Endothelial cell of umbilical vein (primary cell): ENCODE data around the gene NUAK1. TPM values are rescaled to one million over a fixed set of nuclear protein-coding genes. Genes with fewer than 3 reads are reported as not detected.

Experiments used
- BruUV-seq: library from RNA; stranded (reverse); fragments of 400-500 nt; replicated peaks from 2 replicates; lab custom pipeline; 2021; lab: Mats Ljungman, UMichigan
- CTCF ChIA-PET: fragments of 300-600, 350-600 bp; sonication (Branson Sonifier 250); formaldehyde crosslinking; loops from one replicate; lab custom pipeline; 2021; ENCODE audit warnings: antibody characterized with exemption, inconsistent platforms; lab: Charles Lee
- POLR2A ChIA-PET: fragments of 300-600, 350-600 bp; sonication (Branson Sonifier 250); formaldehyde crosslinking; loops from one replicate; lab custom pipeline; 2021; ENCODE audit warnings: antibody characterized with exemption, inconsistent platforms; lab: Charles Lee
- DNase-seq: peaks from one replicate; pipeline ENCODE4 v3.0.0-alpha.2; 2011; ENCODE audit warnings: low read depth, low spot score
- FAIRE-seq: peaks from 2 replicates; lab custom pipeline; 2011; peaks lifted over from hg19 to GRCh38; lab: Jason Lieb, UNC
- H2AFZ ChIP-seq: 2 replicates; pipeline ENCODE4 v1.6.0; 2012; ENCODE audit warnings: low read depth, low read length, control low read depth, inconsistent platforms
- H3K27ac ChIP-seq: 2 replicates; pipeline ENCODE4 v1.5.1; 2011; ENCODE audit warnings: low read depth, mild to moderate bottlenecking, control low read depth, low read length, moderate library complexity; ENCODE audit not compliant: insufficient read depth
- H3K27me3 ChIP-seq, 2 experiments: 2 replicates each; pipeline versions ENCODE4 v1.6.0 to v1.6.1; 2011; ENCODE audit warnings: low read length in 2 of 2, mixed read lengths in 1 of 2; ENCODE audit not compliant: control insufficient read depth in 2 of 2, insufficient read depth in 2 of 2
- H3K36me3 ChIP-seq, 2 experiments: 2 replicates in 1 of 2; 3 replicates in 1 of 2; pipeline ENCODE4 v1.5.1; 2011; ENCODE audit warnings: low read length in 2 of 2, mild to moderate bottlenecking in 1 of 2, moderate library complexity in 1 of 2; ENCODE audit not compliant: control insufficient read depth in 2 of 2, insufficient read depth in 2 of 2; ENCODE audit errors: extremely low read depth in 1 of 2
- H3K4me1 ChIP-seq: 3 replicates; pipeline ENCODE4 v1.5.1; 2011; ENCODE audit warnings: mild to moderate bottlenecking, low read length; ENCODE audit not compliant: control insufficient read depth, insufficient read depth; ENCODE audit errors: extremely low read depth
- H3K4me2 ChIP-seq: 2 replicates; pipeline ENCODE4 v1.6.1; 2011; ENCODE audit warnings: low read length, control low read depth, mixed read lengths; ENCODE audit not compliant: insufficient read depth
- H3K4me3 ChIP-seq, 3 experiments: fragments of 200-600 bp in 1 of 3; sonication (generic), shearing (Covaris generic) in 1 of 3; replicated peaks in 1 of 3; 2 replicates each; pipeline ENCODE4 v1.5.1; 2011 to 2016; ENCODE audit warnings: control low read depth in 3 of 3, low read length in 3 of 3, mild to moderate bottlenecking in 2 of 3, inconsistent platforms in 1 of 3, low read depth in 1 of 3, moderate library complexity in 1 of 3; ENCODE audit not compliant: insufficient read depth in 1 of 3
- H3K79me2 ChIP-seq: 2 replicates; pipeline ENCODE4 v1.6.0; 2012; ENCODE audit warnings: low read length, inconsistent platforms; ENCODE audit not compliant: control insufficient read depth, insufficient read depth
- H3K9ac ChIP-seq: replicated peaks from 2 replicates; pipeline ENCODE3; 2011; ENCODE audit warnings: low read length, control low read depth; ENCODE audit not compliant: insufficient read depth; ENCODE audit errors: extremely low read depth
- H3K9me1 ChIP-seq: replicated peaks from 3 replicates; pipeline ENCODE4 v1.6.0; 2011; ENCODE audit warnings: mild to moderate bottlenecking, low read length; ENCODE audit not compliant: control insufficient read depth, insufficient read depth; ENCODE audit errors: extremely low read depth
- H3K9me3 ChIP-seq: replicated peaks from 2 replicates; pipeline ENCODE4 v1.5.1; 2012; ENCODE audit warnings: low read length, inconsistent platforms; ENCODE audit not compliant: control insufficient read depth, insufficient read depth
- H4K20me1 ChIP-seq: replicated peaks from 2 replicates; pipeline ENCODE3; 2011; ENCODE audit warnings: mild to moderate bottlenecking, low read length; ENCODE audit not compliant: control insufficient read depth, insufficient read depth; ENCODE audit errors: extremely low read depth
- EZH2 ChIP-seq: IDR thresholded peaks from 2 replicates; pipeline ENCODE4 v1.6.1; 2012; ENCODE audit warnings: borderline replicate concordance, low read depth, mild to moderate bottlenecking, moderate library complexity, low read length, inconsistent platforms; ENCODE audit not compliant: severe bottlenecking
- FOS ChIP-seq: IDR thresholded peaks from 2 replicates; pipeline ENCODE4 v1.6.1; 2011; ENCODE audit warnings: mild to moderate bottlenecking, low read length, moderate library complexity, borderline replicate concordance; ENCODE audit not compliant: insufficient read depth
- GATA2 ChIP-seq: IDR thresholded peaks from 2 replicates; pipeline ENCODE4 v1.7.0; 2011; ENCODE audit warnings: low read depth, mild to moderate bottlenecking, moderate library complexity, mixed read lengths, low read length; ENCODE audit not compliant: insufficient read length, insufficient read depth
- JUN ChIP-seq: IDR thresholded peaks from 2 replicates; pipeline ENCODE4 v1.6.1; 2011; ENCODE audit warnings: borderline replicate concordance, low read depth; ENCODE audit not compliant: insufficient read length, insufficient read depth
- MYC ChIP-seq: IDR thresholded peaks from one replicate; pipeline ENCODE4 v1.6.1; 2011; ENCODE audit warnings: mild to moderate bottlenecking, low read depth, low read length
- POLR2A ChIP-seq: IDR thresholded peaks from 2 replicates; pipeline ENCODE4 v1.6.1; 2012; ENCODE audit warnings: low read depth, mild to moderate bottlenecking, control low read depth, low read length
- POLR2AphosphoS5 ChIP-seq: IDR thresholded peaks from 2 replicates; pipeline ENCODE4 v1.6.1; 2012; ENCODE audit warnings: low read depth, mild to moderate bottlenecking, control low read depth, low read length, moderate library complexity; ENCODE audit not compliant: insufficient read depth
- dilution Hi-C: fragments of 300-500 bp; cut with MboI; formaldehyde crosslinking; loops from one replicate; pipeline ENCODE4 v1.15.0; 2019; ENCODE audit warnings: low sequenced_read_pairs; ENCODE audit not compliant: extremely low pct_ligation_motif_present
- intact Hi-C: fragments of 100-400 bp; cut with micrococcal nuclease; formaldehyde crosslinking; loops from one replicate; pipeline ENCODE4 v1.10.0; 2022
- polyA plus RNA-seq, 4 experiments: library from polyadenylated mRNA; depleted of rRNA in 3 of 4; stranded (reverse) in 3 of 4; unstranded in 1 of 4; fragments of >200 nt; gene quantifications; 2 replicates each; pipeline versions ENCODE4 v1.2.1 to v1.2.3, GENCODE V29; 2011 to 2012; ENCODE audit warnings: missing spikeins in 1 of 4
- total RNA-seq: library from RNA; stranded (reverse); gene quantifications from 2 replicates; pipeline ENCODE4 v1.2.3, GENCODE V29; 2021
- TF ChIP-seq, protein P1 (sequence below), 2 donors: IDR thresholded peaks; 1 replicate in 1 of 2; 2 replicates in 1 of 2; pipeline ENCODE4 v1.5.1; 2011; ENCODE audit warnings: low read length in 2 of 2, mild to moderate bottlenecking in 2 of 2, moderate library complexity in 2 of 2, control low read depth in 1 of 2, inconsistent platforms in 1 of 2, low read depth in 1 of 2; ENCODE audit not compliant: insufficient read depth in 1 of 2; ENCODE audit errors: extremely low read depth in 1 of 2
- TF ChIP-seq, protein P2 (sequence below): IDR thresholded peaks from 2 replicates; pipeline ENCODE4 v1.6.1; 2011; ENCODE audit not compliant: insufficient read depth, insufficient read length

The NUAK1 gene
- total and polyA plus RNA-seq, 2 donors (not counting 3 experiments of a cell fraction or from before 2014, with no cell fraction given) = 34.2 to 39.7 TPM

DNA sequence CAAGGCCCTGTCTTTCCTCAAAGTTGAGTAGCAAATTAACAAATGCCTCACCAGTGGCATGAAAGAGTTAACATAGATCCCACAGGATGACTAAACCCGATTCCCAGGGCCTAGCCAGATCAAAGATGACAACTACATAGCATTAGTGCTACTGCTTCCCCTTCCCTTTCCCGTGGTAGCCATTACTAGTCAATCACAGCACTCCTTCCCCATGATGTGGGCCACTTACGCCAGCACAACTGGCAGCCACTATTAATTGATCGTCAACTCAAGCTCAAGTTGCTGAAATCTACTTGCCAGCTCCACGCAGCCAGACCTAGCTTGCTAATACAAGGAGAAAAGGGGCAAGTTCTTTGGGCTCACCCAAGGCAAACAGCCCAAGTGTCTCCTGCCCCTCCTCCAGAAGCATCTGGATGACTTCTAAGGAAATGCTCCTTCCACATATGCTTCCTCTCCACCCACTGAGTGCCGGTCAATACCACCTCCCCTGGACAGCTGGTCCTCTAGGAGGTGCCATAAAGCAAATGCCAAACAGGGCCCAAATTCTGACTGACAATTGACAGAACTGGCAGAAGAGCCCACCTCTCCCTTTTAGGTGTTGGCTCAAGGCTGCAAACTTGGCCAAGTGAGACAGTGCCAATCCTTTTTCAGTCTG lies 72.6 kb downstream of the NUAK1 start:
- H3K9me1 ChIP-seq = no peaks in the 10 kb centered on the region
- ChIA-PET CTCF (interaction anchor here (0.9 to 1.7 kb wide), 2 partner anchors 13 to 73 kb away, joined by 3 to 9 read pairs; partner anchors contain the start of gene NUAK1), POLR2A (interaction anchor here (1.0 kb wide), 1 partner anchor 479 kb away, joined by 3 read pairs; no protein-coding TSS in a partner anchor)
- H2AFZ ChIP-seq = no peak overlapping the region
- no TSS peak for BruUV-seq
- H3K4me3 ChIP-seq = no peak overlapping the region
- DNase-seq (peak; percentile 59), FAIRE-seq (peak; percentile 70)
- H3K79me2 ChIP-seq = no peaks in the 10 kb centered on the region
- H3K9me3 ChIP-seq = no peaks in the 10 kb centered on the region
- intact Hi-C loops = loop anchor here (5.0 kb wide), 1 partner anchor 214 kb away; no protein-coding TSS in a partner anchor
- H3K4me1 ChIP-seq = peaks cover 47% of the 10 kb centered on the region
- H4K20me1 ChIP-seq = no peaks in the 10 kb centered on the region
- H3K36me3 ChIP-seq = peaks cover 13 to 41% of the 10 kb centered on the region in 2 experiments
- dilution Hi-C loops = no loop called here
- no peak overlapping the region for H3K4me2 ChIP-seq
- peak; percentile 49 for TF ChIP-seq FOS
- no peak for TF ChIP-seq EZH2
- TF ChIP-seq, protein P1, sequence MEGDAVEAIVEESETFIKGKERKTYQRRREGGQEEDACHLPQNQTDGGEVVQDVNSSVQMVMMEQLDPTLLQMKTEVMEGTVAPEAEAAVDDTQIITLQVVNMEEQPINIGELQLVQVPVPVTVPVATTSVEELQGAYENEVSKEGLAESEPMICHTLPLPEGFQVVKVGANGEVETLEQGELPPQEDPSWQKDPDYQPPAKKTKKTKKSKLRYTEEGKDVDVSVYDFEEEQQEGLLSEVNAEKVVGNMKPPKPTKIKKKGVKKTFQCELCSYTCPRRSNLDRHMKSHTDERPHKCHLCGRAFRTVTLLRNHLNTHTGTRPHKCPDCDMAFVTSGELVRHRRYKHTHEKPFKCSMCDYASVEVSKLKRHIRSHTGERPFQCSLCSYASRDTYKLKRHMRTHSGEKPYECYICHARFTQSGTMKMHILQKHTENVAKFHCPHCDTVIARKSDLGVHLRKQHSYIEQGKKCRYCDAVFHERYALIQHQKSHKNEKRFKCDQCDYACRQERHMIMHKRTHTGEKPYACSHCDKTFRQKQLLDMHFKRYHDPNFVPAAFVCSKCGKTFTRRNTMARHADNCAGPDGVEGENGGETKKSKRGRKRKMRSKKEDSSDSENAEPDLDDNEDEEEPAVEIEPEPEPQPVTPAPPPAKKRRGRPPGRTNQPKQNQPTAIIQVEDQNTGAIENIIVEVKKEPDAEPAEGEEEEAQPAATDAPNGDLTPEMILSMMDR (IDR thresholded peaks at IDR 0.05; ENCODE audit: extremely low read depth in 1 of 2, insufficient read depth in 1 of 2, low read depth in 1 of 2, low read length in 2 of 2) = no peak
- TF ChIP-seq JUN = no peak
- no peak for TF ChIP-seq POLR2A
- TF ChIP-seq MYC = no peak
- peak; percentile 57 for TF ChIP-seq GATA2
- peak; percentile 21 for TF ChIP-seq POLR2AphosphoS5
- TF ChIP-seq, protein P2, sequence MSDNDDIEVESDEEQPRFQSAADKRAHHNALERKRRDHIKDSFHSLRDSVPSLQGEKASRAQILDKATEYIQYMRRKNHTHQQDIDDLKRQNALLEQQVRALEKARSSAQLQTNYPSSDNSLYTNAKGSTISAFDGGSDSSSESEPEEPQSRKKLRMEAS = no peak
- H3K27ac ChIP-seq = peak overlapping the region; percentile 36
- no peak overlapping the region for H3K9ac ChIP-seq
- no peaks in the 10 kb centered on the region for H3K27me3 ChIP-seq
